ENCODE measurements around the gene GMPPA.

The GMPPA gene

DNA sequence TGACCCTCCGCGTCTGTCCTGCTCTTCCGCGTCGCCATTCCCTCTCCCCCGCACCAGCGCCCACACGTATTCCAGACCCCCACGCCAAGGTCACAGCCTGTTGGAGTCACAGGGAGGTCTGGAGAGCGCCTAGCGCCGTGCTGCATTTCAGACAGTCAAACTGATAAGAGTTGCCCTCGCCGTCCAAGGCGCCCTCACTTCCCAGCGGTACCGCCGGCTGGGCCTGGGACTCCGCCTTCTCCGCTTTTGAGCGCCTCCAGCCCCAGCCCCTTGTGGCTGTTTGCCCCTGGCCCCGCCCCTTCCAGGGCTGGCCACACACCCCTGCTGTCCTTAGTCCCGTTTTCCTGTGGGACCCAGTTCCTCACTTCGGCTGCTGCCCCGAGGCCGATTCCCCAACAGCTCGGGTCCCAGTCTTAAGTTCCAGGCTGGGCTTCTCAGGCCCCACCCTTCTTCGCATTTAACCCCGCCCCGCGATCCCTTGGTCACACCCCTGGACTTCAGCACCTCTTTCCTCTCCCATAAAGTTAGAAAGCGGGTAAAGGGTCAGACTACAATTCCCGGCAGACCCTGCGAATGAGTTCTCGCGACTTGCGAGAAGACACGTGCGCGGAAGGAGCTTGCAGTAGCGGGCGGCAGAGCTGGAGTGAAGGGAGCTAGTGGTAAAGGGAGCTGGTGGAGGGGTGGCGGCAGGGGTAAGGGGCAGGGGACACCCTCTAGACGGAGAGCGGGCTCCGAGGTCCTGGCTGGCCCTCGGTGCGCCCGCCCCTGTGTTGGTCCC, at the start of gene GMPPA:
Gene GMPPA, plus strand, starts transcription at position 612 of the 778 bp plus-strand sequence. CDS start 1,085 bp downstream, outside the sequence.
- DNase-seq (ENCODE audit: low read depth in 1 of 2, low spot score in 1 of 2), result peak; percentile 82 to 91

DNA sequence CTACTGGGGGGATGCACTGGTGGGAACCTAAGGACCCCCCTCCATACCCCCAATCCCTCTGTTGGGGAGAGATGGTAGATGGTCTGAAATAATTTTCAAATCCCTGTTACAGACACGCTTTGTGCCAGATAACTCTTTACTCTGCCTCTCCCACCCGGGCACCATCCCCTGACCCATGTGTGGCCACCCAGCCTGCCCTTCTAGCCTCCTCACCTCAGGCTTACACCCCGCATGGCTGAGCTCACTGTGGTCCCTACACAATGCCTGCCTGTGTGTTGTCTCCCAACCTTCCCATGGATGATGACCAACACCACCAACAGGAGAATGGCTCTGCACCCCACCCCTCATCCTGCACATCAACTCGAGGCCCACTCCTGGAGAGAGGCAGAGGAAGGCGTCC, 49.1 kb upstream of the GMPPA start:
- no peak for DNase-seq (ENCODE audit: low read depth in 1 of 2, low spot score in 1 of 2)

DNA sequence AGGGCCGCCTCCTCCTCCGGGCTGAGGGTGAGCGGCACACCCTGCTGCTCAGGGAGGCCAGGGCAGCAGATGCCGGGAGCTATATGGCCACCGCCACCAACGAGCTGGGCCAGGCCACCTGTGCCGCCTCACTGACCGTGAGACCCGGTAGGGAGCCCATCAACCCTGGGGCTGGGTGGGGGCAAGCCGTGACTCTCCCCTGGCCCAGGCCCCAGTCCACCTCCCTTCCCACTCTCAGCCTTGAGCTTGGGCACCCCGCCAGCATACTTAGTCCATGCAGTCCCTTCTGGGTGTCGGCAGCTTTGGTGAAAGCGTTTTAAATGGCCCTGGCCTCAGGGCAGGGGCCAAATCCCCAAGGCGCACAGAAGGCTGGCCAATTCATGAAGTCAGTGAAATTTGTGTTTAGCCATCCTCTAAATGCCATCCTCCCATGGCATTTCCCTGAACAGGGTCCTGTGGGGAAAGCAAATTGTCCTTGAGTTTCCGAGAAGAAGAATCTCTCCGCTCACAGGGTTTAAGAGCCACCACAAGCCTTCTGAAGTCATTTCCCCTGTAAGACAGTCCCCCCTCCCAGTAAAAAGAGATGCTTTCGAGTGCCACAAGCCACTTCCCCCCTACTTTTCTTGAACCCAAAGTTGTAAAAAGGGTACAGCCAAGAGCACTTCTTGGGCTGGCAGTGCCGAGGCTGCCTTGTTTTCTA, 46.9 kb upstream of the GMPPA start:
- no peak for DNase-seq (ENCODE audit: low read depth in 1 of 2, low spot score in 1 of 2)

DNA sequence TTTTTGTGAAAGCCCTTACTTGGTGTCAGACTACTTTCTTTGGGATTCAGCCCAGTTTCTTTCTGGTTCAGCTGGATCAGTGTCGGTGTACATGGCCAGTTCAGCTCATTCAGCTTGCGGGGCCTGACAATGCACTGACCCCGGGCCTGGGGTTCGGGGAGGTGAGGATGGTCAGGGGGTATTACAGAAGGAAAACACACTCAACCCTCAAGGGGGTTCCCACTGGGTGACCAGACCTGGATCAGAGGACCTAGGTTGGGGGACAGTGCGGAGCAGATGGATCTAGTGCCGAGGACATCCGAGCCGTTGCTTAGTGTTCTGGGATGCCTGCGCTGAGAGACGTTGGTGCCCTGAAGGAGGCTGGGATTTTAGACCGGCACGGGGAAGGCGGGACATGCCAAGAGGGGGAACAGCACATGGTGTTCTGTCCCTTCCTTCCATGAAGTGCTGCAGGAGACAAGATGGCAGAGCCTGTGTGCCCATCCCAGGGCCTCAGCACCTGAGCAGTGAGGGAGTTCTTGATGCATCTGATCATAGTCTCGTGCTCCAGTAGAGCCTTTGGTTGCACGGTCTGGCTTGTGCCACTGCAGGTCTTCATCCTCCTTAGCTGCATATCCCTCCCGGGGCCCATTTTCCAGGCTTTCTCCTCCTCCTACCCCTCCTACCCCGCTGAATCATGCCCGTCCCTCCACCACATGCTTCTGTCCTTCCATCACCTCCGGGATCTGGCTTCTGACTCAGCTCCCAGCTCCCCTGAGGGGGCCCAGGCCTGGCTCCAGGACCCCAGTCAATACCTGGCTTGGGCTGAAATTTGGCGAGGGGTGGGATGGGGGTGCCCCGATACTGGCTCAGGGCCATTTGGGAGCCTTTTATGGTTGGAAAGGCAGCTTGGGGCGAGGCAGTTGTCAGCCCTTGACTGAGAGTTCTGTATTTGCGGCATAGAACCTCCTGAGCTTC, 46.1 kb upstream of the GMPPA start:
- no peak for DNase-seq (ENCODE audit: low read depth in 1 of 2, low spot score in 1 of 2)

DNA sequence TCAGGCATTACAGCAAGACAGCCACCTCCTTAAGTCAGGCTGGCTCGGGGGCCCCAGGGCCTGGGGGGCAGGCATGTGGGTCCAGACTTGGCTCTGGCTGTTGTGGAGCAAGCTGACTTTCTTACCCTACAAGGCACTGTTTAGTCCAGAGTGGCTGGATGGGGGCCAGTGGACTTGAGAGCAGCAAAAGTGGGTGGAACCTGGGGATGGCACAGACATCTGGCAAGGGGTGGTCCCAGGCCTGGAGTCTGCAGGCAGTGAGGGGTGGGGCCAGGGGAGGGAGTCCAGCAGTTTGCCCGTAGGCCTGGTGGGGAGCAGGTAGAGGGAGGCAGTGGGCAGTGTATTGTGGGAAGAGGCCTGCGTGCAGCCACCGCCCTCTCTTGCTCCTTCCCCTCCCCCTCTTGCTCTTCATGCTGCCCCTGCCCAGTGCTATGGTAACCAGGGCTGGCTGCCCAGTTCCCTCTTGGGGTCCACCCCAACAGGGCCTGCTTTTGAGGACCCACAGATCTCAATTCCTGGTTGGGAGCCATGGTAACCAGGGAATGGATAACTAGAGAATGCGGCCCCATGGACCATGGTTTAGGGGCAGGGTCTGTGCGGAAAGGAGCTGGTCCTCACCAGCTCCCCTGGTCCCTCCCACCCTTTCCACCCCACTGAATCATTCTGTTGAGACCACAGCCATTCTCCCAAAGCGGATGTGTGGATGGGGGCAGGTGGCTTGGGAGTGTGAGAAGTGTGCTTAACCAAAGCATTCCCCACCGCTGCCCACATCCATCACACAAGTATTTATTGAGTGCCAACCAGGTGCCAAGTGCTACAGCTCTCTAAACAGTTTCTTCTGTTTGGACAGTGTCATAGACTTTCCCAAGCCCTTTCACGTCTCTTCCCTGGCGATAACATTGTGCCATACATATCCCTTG, 44.8 kb upstream of the GMPPA start:
- no peak for DNase-seq (ENCODE audit: low read depth in 1 of 2, low spot score in 1 of 2)

DNA sequence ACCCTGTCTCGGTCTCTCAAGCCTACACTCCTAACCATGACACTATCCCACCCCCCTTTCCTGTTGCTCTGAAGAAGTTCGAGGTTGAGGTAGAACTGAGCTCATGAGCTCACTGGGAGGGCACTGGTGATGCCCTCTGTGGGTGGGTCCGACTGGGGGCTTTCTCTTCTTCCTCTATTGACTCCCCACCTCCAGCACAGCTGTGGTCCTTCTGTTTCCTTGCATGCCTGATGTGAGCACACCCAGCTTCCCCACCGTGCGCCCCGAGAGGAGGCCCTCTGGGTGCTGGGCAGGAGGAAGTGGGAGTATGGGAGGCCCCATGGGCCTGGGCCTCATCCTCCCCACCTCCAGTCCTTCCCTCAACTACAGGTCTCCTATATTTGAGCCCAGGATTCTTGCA, 43.1 kb upstream of the GMPPA start:
- DNase-seq (ENCODE audit: low read depth in 1 of 2, low spot score in 1 of 2), result no peak

DNA sequence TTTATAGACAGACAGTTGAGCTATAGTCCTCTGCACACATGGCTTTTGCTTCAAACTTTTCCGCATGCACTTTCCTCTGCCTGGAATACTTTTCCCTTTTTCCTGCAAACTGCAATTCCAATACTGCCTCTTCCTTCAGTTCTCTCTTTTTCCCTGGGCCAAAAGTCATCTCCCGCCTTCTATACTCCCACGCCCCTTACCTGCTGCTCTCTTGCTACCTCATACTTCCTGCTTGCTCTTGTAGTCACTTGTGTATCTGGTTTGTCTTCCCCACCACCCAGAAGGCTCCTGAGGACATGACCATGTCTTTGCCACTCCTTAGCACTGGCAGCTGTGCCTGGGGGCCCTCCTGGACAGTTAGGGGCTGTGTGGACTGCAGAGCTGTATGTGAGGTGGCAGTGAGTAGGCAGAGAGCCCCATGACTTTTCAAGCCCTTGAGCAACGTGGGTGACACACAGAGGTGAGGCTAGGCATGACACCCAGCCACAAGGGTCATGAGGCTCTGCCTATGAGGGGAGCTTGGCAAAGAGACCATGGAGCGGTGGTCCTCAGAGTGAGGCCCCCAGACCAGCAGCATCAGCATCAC, 40.8 kb upstream of the GMPPA start:
- no peak for DNase-seq (ENCODE audit: low read depth in 1 of 2, low spot score in 1 of 2)

DNA sequence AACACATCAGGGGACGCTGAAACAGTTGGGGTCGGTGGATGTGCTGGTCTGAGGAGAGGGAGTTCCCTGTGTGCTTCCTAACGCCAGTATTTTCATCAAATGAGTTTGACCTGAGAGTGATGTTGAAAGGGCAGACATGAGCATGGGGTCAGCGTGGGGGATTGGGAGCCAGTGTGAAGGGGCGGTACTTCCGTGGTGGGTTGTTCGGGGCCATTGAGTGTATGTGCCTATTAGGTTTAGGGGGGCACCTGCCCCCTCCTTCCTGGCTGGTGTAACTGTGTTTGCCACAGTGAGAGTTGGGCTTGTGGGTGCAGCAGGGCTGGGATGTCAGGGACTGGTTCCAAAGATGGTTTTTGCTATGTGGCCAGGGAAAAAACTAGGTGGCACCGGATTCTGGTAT, 39.7 kb upstream of the GMPPA start:
- no peak for DNase-seq (ENCODE audit: low read depth in 1 of 2, low spot score in 1 of 2)

DNA sequence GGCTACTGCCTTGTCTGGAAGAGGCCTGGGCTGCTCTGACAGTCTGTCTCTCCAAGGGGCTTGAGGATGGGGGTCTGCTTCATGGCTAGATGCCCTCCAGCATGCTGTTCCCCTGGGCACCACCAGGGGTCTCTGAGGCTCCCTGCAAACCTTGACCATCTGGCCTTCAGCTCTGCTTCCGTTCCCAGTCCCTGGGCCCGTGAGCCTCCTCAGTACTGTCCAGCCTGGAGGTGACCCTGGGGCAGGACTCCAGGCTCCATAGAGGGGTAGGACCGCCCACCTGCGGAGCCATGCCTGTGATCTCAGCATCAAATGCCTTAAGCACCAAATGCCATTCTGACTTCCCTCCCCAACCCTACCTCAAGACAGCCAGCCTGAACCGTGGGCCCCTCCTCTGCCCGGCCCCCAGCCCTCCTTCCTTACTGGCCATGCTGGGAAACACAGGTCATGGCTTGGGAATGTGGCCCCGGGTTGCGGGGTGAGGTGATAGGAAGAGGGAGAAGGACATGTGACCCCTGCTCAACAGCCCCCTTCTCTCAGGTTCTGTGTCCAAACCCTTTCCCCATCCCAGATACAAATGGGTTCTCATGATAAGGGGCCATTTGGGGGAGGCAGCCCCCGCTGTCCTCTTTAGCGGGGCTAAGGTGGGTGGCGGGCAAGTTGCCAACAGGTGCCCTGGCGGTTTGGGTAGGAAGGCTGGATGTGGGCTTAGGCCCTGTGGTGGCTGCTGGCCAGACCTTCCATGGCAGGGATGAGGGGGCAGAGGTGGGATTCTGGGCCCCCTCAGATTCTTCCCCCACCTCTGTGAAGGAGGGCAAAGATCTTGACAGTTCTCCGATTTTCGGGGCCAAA, 39.0 kb upstream of the GMPPA start:
- DNase-seq (ENCODE audit: low read depth in 1 of 2, low spot score in 1 of 2), result peak; percentile 23 to 25

DNA sequence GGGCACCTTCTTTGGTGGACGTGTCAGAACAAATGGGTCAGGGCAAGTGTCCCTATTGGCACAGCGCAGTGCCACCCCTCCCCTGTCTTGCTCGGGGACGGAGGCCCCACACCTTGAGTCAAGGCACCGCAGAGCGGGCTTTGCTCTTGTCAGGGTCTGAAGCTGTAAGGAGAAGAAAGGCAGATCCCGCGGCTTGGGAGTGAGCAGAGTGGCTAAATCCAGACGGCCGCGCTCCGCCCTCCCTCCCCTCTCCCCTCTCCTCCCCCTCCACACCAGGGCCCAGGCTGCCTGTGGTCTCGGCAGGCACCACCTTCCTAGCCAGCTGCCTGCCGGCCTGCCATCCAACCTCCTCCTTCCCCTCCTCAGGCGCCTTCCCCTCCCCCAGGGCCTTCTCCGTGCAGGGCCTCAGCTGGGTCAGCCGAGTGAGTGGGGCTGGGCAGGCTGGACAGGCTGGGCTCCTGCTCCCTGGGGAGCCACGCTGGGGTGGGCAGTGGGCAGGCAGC, 38.2 kb upstream of the GMPPA start:
- DNase-seq (ENCODE audit: low read depth in 1 of 2, low spot score in 1 of 2), result no peak

DNA sequence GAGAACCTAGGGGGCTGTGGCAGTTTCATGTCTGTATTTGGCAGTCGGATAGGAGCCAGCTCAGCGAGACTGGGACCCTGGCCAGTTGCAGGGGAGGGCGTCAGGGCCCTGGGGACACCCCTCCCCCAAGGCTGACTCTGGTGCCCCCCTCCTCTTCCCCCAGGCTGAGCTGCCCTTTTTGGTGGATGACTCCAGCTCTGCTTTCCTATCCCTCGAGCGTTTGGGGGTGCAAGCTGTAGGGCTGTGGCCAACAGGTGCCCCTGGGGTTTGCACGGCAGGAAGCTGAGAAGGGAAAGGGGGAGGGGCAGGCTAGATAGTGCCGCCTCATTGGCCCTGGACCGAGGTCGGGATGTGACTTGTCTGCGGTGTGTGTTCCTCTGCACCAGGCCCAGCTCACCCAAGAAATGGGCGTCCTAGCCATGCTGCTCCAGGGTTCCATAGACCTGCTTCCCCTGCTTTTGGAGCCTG, 37.6 kb upstream of the GMPPA start:
- no peak for DNase-seq (ENCODE audit: low read depth in 1 of 2, low spot score in 1 of 2)

DNA sequence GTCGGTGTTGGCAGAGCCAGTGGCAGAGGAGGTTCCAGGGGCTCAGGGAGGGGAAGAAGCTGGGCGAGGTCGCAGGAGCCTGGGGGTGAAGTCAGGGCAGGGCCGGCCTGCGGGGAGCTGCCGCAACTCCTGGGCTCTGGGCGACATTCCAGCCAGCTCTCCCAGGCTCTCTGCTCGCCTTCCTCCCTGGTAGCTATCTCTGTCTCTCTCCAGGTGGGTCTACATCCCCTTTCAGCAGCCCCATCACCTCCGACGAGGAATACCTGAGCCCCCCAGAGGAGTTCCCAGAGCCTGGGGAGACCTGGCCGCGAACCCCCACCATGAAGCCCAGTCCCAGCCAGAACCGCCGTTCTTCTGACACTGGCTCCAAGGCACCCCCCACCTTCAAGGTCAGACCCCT, 37.0 kb upstream of the GMPPA start:
- DNase-seq (ENCODE audit: low read depth in 1 of 2, low spot score in 1 of 2), result no peak

DNA sequence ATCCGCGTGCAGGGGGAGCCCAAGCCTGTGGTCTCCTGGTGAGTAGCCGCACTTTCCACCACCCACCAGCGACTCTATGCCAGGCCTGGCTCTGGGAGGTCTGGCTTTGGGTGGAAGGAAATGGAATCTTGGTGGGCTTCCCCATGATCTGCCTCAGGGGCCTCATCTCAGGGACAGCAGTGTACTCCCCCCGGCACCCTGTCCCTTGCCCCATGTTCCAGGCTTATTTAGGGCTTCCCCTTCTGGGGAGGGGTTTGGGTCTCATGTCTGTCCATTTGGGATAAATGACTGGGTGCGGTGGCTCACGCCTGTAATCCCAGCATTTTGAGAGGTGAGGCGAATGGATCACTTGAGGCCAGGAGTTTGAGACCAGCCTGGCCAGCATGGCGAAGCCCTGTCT, 36.3 kb upstream of the GMPPA start:
- no peak for DNase-seq (ENCODE audit: low read depth in 1 of 2, low spot score in 1 of 2)

DNA sequence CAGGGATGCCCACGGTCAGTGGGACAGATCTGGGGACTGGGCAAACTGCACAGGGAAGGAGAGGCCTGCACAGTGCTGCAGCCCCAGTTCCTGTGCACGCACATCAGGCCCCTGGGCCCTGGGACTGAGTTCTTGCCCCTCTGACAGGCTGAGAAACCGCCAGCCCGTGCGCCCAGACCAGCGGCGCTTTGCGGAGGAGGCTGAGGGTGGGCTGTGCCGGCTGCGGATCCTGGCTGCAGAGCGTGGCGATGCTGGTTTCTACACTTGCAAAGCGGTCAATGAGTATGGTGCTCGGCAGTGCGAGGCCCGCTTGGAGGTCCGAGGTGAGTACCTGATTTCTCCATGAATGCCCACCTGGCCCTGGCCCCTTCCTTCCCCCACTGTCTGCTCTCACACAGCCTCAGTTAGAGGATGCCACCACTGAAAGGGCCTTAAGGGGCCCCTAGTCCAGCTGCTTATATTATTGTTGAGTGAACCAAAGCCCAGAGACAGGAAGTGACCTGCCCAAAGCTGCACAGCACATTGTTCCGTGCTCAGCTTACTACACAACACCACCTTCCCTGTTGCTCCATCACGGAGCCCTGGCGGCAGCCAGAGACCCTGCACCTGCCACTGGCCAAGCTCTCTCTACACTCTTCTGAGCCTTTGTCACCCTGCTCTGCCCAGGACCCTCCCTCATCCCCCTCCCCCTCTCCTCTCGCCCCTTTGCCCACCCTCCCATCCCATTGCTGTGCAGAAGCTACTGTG, 34.2 kb upstream of the GMPPA start:
- no peak for DNase-seq (ENCODE audit: low read depth in 1 of 2, low spot score in 1 of 2)

DNA sequence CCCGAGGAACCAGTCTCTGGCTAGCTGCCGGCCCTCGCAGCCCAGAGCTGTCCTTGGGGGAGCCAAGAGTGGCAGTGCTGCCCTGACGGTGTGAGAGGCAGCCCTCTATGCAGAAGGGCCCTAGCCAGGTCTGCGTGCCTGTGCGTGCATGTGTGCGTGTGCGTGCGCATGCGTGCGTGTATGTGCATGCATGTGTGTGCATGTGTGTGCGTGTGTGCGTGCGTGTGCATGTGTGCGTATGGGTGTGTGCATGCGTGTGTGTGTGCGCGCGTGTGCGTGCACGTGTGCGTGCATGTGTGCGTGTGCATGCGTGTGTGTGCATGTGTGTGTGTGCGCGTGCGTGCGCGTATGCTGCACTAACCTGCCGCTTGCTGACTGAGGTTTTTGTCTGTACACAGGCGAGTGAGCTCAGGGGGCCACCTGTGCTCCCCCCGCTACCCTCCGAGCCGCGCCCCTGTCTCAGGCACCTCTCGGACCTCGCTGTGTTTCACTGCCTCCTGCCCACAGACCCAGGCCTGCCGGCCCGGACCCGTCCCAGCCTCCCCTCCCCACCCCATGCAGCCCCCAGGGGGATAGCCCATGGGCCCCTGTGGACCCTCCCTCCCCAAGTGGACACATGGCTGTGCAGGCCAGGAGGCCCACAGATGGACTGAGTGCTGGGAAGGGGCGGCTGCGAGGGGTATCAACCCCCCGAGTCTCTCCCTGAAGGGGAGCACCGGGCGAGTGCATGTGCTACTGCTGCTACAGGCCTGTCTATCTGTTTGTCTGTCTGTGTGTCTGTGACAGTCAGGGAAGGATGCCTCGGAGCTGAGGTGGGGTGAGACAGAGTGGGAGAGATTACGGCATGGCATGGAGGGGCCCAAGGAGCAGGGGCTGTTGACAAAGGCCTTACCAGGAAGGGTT, 32.8 kb upstream of the GMPPA start:
- no peak for DNase-seq (ENCODE audit: low read depth in 1 of 2, low spot score in 1 of 2)

DNA sequence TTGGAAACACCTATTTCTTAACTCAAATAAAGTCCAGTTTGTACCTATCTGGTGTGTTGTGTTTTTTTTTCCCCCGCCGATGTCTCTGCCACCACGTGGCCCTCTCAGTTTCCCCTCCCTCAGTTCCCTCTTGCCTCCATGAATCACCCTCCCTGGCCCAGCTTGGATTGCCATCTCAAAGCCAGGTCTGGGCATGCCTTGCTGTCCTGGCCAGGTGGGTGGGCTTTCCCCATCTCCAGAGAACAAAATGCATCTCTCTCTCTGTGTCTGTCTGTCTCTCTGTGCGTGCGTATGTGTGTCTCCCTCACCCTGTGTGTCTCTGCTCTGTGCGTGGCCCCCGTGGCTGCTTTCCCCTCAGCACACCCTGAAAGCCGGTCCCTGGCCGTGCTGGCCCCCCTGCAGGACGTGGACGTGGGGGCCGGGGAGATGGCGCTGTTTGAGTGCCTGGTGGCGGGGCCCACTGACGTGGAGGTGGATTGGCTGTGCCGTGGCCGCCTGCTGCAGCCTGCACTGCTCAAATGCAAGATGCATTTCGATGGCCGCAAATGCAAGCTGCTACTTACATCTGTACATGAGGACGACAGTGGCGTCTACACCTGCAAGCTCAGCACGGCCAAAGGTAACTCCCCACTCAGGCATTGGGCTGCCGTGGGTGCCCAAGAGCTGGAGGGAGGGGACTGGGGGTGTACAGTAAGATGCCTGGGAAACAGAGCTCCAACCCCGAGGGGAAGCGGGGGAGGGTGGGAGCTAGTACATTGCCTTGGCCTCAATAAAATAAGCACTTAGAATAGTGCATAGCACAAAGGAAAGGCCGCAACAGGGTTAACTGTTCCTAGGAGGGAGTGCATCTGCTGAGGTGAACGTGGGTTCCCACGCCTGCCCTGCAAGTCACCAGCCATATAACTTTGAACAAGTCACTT, 31.6 kb upstream of the GMPPA start:
- DNase-seq (ENCODE audit: low read depth in 1 of 2, low spot score in 1 of 2), result no peak
